PC-3 (cell line): ENCODE results near the gene PSRC1. TPM values are rescaled to one million over a fixed set of nuclear protein-coding genes. Genes with fewer than 3 reads are reported as not detected.

ENCODE experiments used
- ATAC-seq: fragments of 200-7000 bp; cut with Tn5 transposase; 2 replicates; pipeline ENCODE4 v1.9.1; 2020; ENCODE audit warnings: mild to moderate bottlenecking, moderate library complexity
- BruUV-seq: library from RNA; stranded (reverse); fragments of 400-500 nt; replicated peaks from 2 replicates; lab custom pipeline; 2021; lab: Mats Ljungman, UMichigan
- CTCF ChIA-PET: fragments of 300-600 bp; sonication (Branson Sonifier 250); formaldehyde crosslinking; loops from one replicate; lab custom pipeline; 2022; ENCODE audit warnings: antibody characterized with exemption; lab: Charles Lee
- POLR2A ChIA-PET: fragments of 300-600 bp; sonication (Branson Sonifier 250); formaldehyde crosslinking; loops from one replicate; lab custom pipeline; 2022; ENCODE audit warnings: antibody characterized with exemption; ENCODE audit not compliant: unreplicated experiment; lab: Charles Lee
- DNase-seq: peaks from one replicate; pipeline ENCODE4 v3.0.0-alpha.2; 2015
- H2AFZ ChIP-seq: fragments of 300-600 bp; sonication (generic); 2 replicates; pipeline ENCODE4 v1.6.0; 2016; ENCODE audit warnings: antibody characterized with exemption, low read length
- H3F3A ChIP-seq: fragments of 300-600 bp; sonication (generic); one replicate; pipeline ENCODE4 v1.6.0; 2017; ENCODE audit warnings: antibody characterized with exemption, low read length, control low read depth, mild to moderate bottlenecking; ENCODE audit not compliant: unreplicated experiment
- H3K27ac ChIP-seq: fragments of 300-600 bp; sonication (generic); 2 replicates; pipeline ENCODE4 v1.5.1; 2016; ENCODE audit warnings: mild to moderate bottlenecking, low read length
- H3K27me3 ChIP-seq: fragments of 300-600 bp; sonication (generic); 2 replicates; pipeline ENCODE4 v1.6.1; 2016; ENCODE audit warnings: low read length, mixed read lengths
- H3K36me3 ChIP-seq: fragments of 300-600 bp; sonication (generic); 2 replicates; pipeline ENCODE4 v1.6.1; 2016; ENCODE audit warnings: low read depth, mixed run types, low read length, mixed read lengths
- H3K4me1 ChIP-seq: fragments of 300-600 bp; sonication (generic); 2 replicates; pipeline ENCODE4 v1.5.1; 2016; ENCODE audit warnings: low read length; ENCODE audit not compliant: insufficient read depth
- H3K4me2 ChIP-seq: fragments of 300-600 bp; sonication (generic); 2 replicates; pipeline ENCODE4 v1.6.0; 2016; ENCODE audit warnings: low read length
- H3K4me3 ChIP-seq: fragments of 300-600 bp; sonication (generic); 2 replicates; pipeline ENCODE4 v1.5.1; 2016; ENCODE audit warnings: mild to moderate bottlenecking, low read length, mixed read lengths
- H3K79me2 ChIP-seq: fragments of 300-600 bp; sonication (generic); 2 replicates; pipeline ENCODE4 v1.6.1; 2017; ENCODE audit warnings: low read length, mixed read lengths
- H3K9ac ChIP-seq: fragments of 300-600 bp; sonication (generic); 2 replicates; pipeline ENCODE4 v1.6.0; 2016; ENCODE audit warnings: mild to moderate bottlenecking, low read length
- H3K9me2 ChIP-seq: fragments of 300-600 bp; sonication (generic); replicated peaks from 2 replicates; pipeline ENCODE4 v1.6.1; 2016; ENCODE audit warnings: mixed run types, low read length, mixed read lengths
- H3K9me3 ChIP-seq: fragments of 300-600 bp; sonication (generic); 2 replicates; pipeline ENCODE4 v1.6.1; 2016; ENCODE audit warnings: low read length, mixed read lengths
- H4K20me1 ChIP-seq: fragments of 300-600 bp; sonication (generic); 2 replicates; pipeline ENCODE4 v1.6.1; 2016; ENCODE audit warnings: low read length, mixed read lengths
- CTCF ChIP-seq: fragments of 300-600 bp; sonication (generic); conservative IDR thresholded peaks from 2 replicates; pipeline ENCODE4 v1.5.1; 2017; ENCODE audit warnings: antibody characterized with exemption, low read depth, mild to moderate bottlenecking, low read length
- EZH2 ChIP-seq: fragments of 300-600 bp; sonication (generic); IDR thresholded peaks from one replicate; pipeline ENCODE4 v1.6.1; 2017; ENCODE audit warnings: antibody characterized with exemption, mild to moderate bottlenecking, low read length; ENCODE audit not compliant: unreplicated experiment
- EZH2phosphoT487 ChIP-seq: fragments of 300-600 bp; sonication (generic); IDR thresholded peaks from 2 replicates; pipeline ENCODE4 v1.6.1; 2018; ENCODE audit warnings: mild to moderate bottlenecking, antibody characterized with exemption, low read length, borderline replicate concordance
- intact Hi-C: fragments of 100-400 bp; cut with micrococcal nuclease; formaldehyde crosslinking; loops from 2 replicates; pipeline ENCODE4 v1.9.0; 2023
- total RNA-seq: library from RNA; depleted of rRNA; stranded (reverse); fragments of >200 nt; gene quantifications from 2 replicates; pipeline ENCODE4 v1.2.3, GENCODE V29; 2014

PSRC1 gene
- total RNA-seq, 1 experiment from 2014 or later = 33.8 TPM

- Histone ChIP-seq H3K27me3 (no peaks in the 10 kb centered on the region), H3K4me2 (no peak overlapping the region), H3K36me3 (no peaks in the 10 kb centered on the region), H3K4me3 (no peak overlapping the region), H3K27ac (no peak overlapping the region), H3K4me1 (no peaks in the 10 kb centered on the region), H2AFZ (no peak overlapping the region), H3K9ac (no peak overlapping the region), H3F3A (no peaks in the 10 kb centered on the region), H4K20me1 (no peaks in the 10 kb centered on the region), H3K9me2 (no peaks in the 10 kb centered on the region), H3K79me2 (no peaks in the 10 kb centered on the region), H3K9me3 (no peaks in the 10 kb centered on the region)
- ATAC-seq = no peak
- POLR2A ChIA-PET = no interaction called here
- TF ChIP-seq EZH2phosphoT487 (no peak), EZH2 (no peak), CTCF (no peak)
- intact Hi-C loops = no loop called here
- DNase-seq = no peak
- no TSS peak for BruUV-seq
- CTCF ChIA-PET = no interaction called here
These were observed 33.6 kb upstream of the PSRC1 start for GRCh38 chr1:109316506-109316905.

DNA sequence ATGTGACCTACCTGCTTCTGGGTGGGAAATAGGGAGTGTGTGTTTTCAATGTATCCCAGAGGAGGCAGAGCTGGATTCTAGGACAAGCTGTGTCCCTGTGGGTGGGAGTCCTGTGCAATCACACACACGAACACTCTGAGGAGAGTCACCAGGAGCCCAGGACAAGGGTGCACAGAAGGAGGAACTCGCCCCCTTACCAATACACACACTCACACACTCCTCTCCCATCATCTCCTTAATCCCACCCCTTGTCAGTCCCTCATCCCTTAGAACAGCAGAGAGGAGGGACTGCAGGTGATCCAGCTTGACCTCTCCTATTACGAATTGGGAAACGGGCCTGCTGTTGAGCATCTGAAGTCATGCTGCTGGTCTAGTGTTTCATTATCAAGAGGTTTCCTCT, 32.3 kb upstream of the PSRC1 start:
- Histone ChIP-seq H3K79me2 (no peaks in the 10 kb centered on the region), H3K9me3 (no peaks in the 10 kb centered on the region), H3K4me2 (no peak overlapping the region), H3K9me2 (no peaks in the 10 kb centered on the region), H3K27me3 (no peaks in the 10 kb centered on the region), H3K4me3 (no peak overlapping the region), H3K9ac (no peak overlapping the region), H3K27ac (no peak overlapping the region), H3F3A (no peaks in the 10 kb centered on the region), H2AFZ (no peak overlapping the region), H3K36me3 (no peaks in the 10 kb centered on the region), H4K20me1 (no peaks in the 10 kb centered on the region), H3K4me1 (no peaks in the 10 kb centered on the region)
- ChIA-PET CTCF (interaction anchor here (0.6 kb wide), 1 partner anchor 16 kb away, joined by 4 read pairs; no protein-coding TSS in a partner anchor), POLR2A (no interaction called here)
- no peak for DNase-seq
- BruUV-seq = no TSS peak
- intact Hi-C loops = no loop called here
- TF ChIP-seq EZH2 = no peak
- TF ChIP-seq CTCF = no peak
- TF ChIP-seq EZH2phosphoT487 = no peak
- ATAC-seq = no peak

DNA sequence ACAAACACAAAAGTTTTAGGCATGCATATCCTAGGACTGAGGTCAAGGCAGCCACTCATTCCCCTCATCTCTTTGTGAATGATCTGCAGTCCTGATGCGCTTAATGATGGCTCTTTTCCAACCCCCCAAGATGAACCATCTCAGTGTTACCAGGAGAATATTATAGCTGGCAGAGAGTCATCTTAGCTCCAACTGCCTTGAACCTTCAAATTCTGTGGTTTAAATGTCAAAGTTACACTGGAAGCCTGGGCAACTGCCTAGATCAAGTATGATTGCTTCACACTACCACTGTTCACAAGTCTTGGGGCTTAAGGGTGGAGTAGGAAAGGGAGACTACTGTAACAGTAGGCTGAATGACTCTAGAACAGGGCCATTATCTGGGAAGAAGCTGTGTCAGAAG, 31.9 kb upstream of the PSRC1 start:
- Histone ChIP-seq H3K9me3 (no peaks in the 10 kb centered on the region), H3K79me2 (no peaks in the 10 kb centered on the region), H3K4me3 (no peak overlapping the region), H3K4me1 (no peaks in the 10 kb centered on the region), H3K9ac (no peak overlapping the region), H3K27me3 (no peaks in the 10 kb centered on the region), H3K27ac (no peak overlapping the region), H2AFZ (no peak overlapping the region), H3F3A (no peaks in the 10 kb centered on the region), H3K4me2 (no peak overlapping the region), H3K9me2 (no peaks in the 10 kb centered on the region), H4K20me1 (no peaks in the 10 kb centered on the region), H3K36me3 (no peaks in the 10 kb centered on the region)
- TF ChIP-seq EZH2 = no peak
- TF ChIP-seq CTCF = no peak
- no peak for TF ChIP-seq EZH2phosphoT487
- BruUV-seq = no TSS peak
- DNase-seq (no peak), ATAC-seq (no peak)
- intact Hi-C loops = no loop called here
- CTCF ChIA-PET = interaction anchor here (0.6 kb wide), 1 partner anchor 17 kb away, joined by 4 read pairs; no protein-coding TSS in a partner anchor
- POLR2A ChIA-PET = no interaction called here
